G401 (cell line): ENCODE measurements around the gene SPPL3. TPM values are rescaled to one million over a fixed set of nuclear protein-coding genes. Genes with fewer than 3 reads are reported as not detected.
A peak's percentile ranks its signal among the peaks of the same experiment; 100 is the strongest.
"Not testable (repeated sequence)": the region's sequence is repeated elsewhere in the genome, so short reads cannot be mapped to it uniquely, and the experiment has no call there.

Experiments used
- DNase-seq: peaks from one replicate; pipeline ENCODE4 v3.0.0-alpha.2; 2015; ENCODE audit warnings: low spot score
- in situ Hi-C: cut with HindIII; loops from 2 replicates; pipeline ENCODE4 v1.10.0; 2016; ENCODE audit warnings: low sequenced_read_pairs, mixed read lengths
- total RNA-seq: library from RNA; depleted of rRNA; stranded (reverse); fragments of >200 nt; shearing (Covaris generic); gene quantifications from 2 replicates; pipeline ENCODE4 v1.2.3, GENCODE V29; 2014; rRNA removed

SPPL3 gene, protein sequence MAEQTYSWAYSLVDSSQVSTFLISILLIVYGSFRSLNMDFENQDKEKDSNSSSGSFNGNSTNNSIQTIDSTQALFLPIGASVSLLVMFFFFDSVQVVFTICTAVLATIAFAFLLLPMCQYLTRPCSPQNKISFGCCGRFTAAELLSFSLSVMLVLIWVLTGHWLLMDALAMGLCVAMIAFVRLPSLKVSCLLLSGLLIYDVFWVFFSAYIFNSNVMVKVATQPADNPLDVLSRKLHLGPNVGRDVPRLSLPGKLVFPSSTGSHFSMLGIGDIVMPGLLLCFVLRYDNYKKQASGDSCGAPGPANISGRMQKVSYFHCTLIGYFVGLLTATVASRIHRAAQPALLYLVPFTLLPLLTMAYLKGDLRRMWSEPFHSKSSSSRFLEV
- 12.0 and 12.2 TPM in 2 replicates for total RNA-seq

DNA sequence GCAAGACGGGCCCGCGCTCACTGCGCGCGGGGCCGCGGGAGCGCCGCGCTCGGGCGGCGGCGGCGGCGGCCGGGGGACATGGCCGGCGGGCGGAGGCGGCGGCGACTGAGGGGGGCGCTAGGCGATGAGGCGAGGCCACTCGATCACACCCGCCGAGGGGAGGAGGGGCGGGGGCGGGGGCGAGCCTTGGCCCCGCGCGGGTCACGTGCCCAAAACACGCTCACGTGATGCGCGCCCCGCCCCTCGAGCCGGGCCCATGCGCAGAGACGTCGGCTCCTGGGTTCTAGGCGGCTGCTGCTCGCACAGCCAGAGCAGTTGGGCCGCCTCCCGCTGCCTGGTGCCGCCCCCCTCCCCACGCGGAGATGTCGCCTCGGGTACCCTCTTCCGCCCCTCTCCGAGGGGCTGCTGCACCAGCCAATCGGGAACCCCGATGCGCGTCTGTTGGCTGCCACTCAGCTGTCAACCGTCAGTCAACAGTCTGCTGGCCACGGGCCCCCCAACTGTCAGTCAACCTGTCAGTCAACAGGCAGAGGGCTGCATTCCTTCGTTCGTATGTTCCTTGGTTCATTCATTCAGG lies at the start of gene SPPL3:
Gene SPPL3, minus strand, starts transcription at position 162 of the 577 bp plus-strand sequence. CDS start 491 bp downstream, outside the sequence.
- peak; percentile 86 for DNase-seq
- in situ Hi-C loops, result no loop called here

DNA sequence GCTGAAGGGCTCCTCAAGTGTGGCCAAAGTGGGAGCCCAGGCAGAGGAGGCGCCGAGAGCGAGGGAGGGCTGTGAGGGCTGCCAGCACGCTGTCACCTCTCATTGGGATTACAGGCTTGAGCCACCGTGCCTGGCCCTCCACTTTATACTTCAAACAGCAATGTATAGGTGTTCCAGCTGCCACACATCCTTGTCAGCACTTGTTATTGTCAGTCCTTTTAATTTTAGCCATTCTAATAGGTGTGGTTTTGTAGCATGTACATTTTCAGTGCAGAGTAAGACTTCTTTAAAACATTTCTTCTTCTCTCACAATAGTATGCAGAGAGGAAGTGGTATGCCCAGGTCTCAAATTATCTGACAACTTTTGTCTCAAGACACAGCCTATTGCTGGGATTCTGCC lies 46.6 kb upstream of the SPPL3 start:
- no peak for DNase-seq
- in situ Hi-C loops, result no loop called here

DNA sequence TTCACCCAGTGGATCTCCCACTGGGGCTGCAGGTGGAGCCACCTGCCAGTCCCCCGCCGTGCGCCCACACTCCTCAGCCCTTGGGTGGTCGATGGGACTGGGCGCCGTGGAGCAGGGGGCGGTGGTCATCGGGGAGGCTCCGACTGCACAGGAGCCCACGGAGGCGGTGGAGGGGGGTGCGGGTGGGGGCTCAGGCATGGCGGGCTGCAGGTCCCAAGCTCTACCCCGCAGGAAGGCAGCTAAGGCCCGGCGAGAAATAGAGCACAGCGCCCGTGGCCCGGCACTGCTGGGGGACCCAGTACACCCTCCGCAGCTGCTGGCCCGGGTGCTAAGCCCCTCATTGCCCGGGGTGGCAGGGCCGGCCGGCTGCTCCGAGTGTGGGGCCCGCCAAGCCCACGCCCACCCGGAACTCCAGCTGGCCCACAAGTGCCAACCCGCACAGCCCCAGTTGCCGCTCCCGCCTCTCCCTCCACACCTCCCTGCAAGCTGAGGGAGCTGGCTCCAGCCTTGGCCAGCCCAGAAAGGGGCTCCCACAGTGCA lies 46.2 kb upstream of the SPPL3 start:
- DNase-seq, in situ Hi-C loops: not testable (repeated sequence)

- in situ Hi-C loops, DNase-seq: not testable (repeated sequence)
Measured at GRCh38 chr12:120945516-120945915, 41.4 kb upstream of the SPPL3 start.

DNA sequence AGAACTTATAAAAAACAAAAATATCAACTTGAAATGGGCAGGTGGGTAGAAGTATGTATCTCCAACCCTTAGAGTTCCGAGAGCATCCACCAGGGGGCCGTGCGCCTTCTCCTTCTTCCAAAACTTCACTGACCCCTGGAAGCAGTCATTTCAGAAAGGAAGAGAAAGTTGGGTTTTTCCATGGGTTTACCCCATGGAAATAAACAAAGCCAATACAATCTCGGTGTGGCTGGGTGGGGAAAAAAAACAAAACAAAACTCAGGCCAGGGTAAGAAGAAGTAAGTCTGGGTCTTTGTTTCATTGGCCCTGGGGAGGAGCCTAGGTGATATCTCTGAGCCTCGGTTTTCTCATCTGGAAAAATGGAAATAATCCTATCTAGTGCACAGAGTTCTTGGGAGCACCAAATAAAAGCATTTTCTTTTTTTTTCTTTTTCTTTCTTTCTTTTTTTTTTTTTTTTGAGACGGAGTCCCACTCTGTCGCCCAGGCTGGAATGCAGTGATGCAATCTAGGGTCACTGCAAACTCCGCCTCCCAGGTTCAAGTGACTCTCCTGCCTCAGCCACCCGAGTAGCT lies 40.6 kb upstream of the SPPL3 start:
- DNase-seq, result peak; percentile 23
- in situ Hi-C loops, result no loop called here

DNA sequence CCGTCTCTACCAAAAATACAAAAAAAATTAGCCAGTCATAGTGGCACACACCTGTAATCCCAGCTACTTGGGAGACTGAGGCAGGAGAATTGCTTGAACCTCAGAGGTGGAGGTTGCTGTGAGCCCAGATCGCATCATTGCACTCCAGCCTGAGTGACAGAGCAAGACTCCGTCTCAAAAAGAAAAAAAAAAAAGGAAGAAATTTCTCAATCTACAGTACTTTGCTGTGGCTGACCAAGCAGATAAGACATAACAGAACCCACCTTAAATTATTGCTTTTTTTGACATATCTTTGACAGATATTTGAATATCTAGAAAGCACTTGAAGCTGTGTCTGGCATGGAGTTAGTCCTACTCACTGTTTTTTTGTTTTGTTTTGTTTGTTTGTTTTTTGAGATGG lies 39.3 kb upstream of the SPPL3 start:
- in situ Hi-C loops, result no loop called here
- DNase-seq, result no peak

- in situ Hi-C loops, result no loop called here
- DNase-seq, result no peak
Measured at GRCh38 chr12:120941846-120942405, 37.8 kb upstream of the SPPL3 start.

- no peak for DNase-seq
- in situ Hi-C loops, result no loop called here
Measured at GRCh38 chr12:120941412-120941811, 37.3 kb upstream of the SPPL3 start.

GRCh38 chr12:120940799-120941198 lies 36.6 kb upstream of the SPPL3 start:
- in situ Hi-C loops, result no loop called here

DNA sequence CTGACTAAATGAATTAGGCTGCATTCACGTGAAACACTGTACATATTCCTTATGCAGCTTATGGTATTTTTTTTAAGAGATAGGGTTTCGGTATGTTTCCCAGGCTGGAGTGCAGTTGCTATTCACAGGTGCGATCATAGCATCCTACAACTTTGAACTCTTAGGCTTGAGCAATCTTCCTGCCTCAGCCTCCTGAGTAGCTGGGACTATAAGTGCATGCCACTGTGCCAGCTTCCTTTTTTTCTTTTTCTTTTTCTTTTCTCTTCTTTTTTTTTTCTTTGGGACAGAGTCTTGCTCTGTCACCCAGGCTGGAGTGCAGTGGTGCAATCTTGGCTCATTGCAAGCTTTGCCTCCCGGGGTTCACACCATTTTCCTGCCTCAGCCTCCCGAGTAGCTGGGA lies 35.8 kb upstream of the SPPL3 start:
- in situ Hi-C loops, result no loop called here
- no peak for DNase-seq

More at GRCh38 chr12:120940799-120941198, 36.6 kb upstream of the SPPL3 start:
- no peak for DNase-seq

- no peak for DNase-seq
- in situ Hi-C loops, result no loop called here
Measured at GRCh38 chr12:120939523-120939922, 35.4 kb upstream of the SPPL3 start.

- in situ Hi-C loops, result no loop called here
- no peak for DNase-seq
Measured at GRCh38 chr12:120938496-120938895, 34.3 kb upstream of the SPPL3 start.

- no peak for DNase-seq
- in situ Hi-C loops, result no loop called here
Measured at GRCh38 chr12:120936197-120936596, 32.0 kb upstream of the SPPL3 start.

DNA sequence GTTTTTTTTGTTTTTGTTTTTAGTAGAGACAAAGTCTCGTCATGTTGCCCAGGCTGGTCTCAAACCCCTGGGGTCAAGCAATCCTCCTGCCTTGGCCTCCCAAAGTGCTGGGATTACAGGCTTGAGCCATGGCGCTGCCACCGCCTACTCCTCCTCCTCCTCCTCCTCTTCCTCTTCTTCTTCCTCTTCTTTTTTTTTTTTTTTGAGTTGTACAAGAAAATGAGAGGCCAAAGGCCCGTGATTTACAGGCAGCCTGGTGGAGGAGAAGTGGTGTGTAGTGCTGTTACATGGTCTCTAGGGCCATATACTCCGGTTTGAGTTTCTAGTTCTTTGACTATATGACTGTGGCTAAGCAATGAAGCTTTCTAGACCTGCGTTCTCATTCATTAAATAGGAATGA lies 29.6 kb upstream of the SPPL3 start:
- in situ Hi-C loops, result no loop called here
- DNase-seq, result no peak

DNA sequence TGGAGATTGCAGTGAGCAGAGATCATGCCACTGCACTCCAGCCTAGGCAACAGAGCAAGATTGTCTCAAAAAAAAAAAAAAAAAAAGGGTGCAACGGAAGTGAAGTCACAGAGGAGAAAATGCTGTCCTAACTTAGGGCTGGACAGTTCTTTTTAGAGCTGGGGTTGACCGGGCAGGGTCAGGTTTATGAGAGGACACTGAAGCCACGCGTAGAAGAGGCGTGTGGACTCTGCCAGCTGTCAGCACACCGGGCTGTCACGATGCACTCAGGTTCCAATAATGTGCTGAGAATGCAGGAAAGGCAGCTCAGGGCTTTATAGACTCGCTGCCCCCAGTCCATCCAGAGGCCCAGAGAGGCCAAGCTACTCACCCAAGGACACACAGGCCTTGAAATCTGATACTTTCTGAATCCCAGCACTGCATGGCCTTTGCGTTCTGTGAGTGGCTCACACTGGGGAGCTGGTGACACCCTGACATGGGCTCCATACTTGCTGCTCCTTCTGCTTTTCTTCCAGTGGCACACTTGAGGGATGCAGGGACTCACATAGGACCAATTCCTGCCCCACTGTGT lies 28.9 kb upstream of the SPPL3 start:
- DNase-seq, result no peak
- in situ Hi-C loops, result no loop called here

GRCh38 chr12:120932058-120932457 lies 27.9 kb upstream of the SPPL3 start:
- no peak for DNase-seq
- in situ Hi-C loops, result no loop called here

- DNase-seq, result no peak
- in situ Hi-C loops, result no loop called here
Measured at GRCh38 chr12:120930032-120930431, 25.9 kb upstream of the SPPL3 start.

DNA sequence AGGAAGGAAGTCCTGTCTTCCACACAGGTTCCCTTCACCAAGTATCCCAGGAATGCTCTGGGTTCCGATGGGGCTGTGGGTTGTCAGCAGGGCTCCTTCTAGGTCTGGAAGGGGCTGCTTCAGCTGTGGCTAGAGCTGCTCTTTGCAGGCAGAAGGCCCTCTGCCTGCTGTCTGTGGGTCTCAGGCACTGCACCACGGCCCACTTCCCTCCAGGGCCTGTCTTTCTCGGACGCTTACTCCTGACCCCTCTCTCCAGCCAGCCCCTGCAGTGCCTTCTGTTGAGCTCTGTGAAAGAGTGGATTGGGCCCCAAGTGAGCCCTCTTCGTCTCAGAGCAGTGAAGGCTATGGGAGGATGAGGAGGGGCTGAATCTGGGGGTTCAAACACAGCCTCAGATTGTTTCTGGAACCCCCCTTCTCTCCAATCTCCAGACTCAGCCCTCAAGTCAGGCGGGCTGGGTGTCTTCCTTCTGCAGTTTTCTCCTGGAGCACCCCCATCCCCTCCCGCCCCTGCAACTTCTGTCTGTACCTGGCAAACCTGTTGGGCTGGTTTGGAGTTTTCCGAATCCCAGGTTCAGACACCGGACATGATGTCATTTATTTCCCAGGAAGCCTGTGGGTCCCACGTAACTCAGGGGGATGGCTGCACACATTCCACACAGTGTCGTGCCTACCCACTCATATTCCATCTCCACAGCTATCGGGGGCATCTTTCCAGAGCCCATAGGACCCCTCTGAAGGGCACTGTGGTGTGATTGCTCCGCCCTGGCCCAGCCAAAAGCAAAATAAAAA lies 24.9 kb upstream of the SPPL3 start:
- in situ Hi-C loops, result no loop called here
- DNase-seq, result no peak
